Neural cell (in vitro differentiated cells): ENCODE results near the gene ATP13A1. TPM values are rescaled to one million over a fixed set of nuclear protein-coding genes. Genes with fewer than 3 reads are reported as not detected.

ENCODE experiments used
- H2AFZ ChIP-seq: fragments of 200-600, 300-800 bp; sonication (generic), shearing (Covaris generic); 2 replicates; pipeline ENCODE4 v1.6.0; 2014; ENCODE audit warnings: low read depth, mild to moderate bottlenecking, antibody characterized with exemption, low read length, moderate library complexity
- H3F3A ChIP-seq: fragments of 200-600 bp; shearing (Covaris generic); 2 replicates; pipeline ENCODE4 v1.6.1; 2016; ENCODE audit warnings: mild to moderate bottlenecking, moderate library complexity, mixed read lengths, antibody characterized with exemption, low read length; ENCODE audit not compliant: insufficient read depth, poor library complexity, severe bottlenecking
- H3K27ac ChIP-seq: fragments of 200-600, 300-800 bp; sonication (generic), shearing (Covaris generic); 2 replicates; pipeline ENCODE4 v1.5.1; 2014; ENCODE audit warnings: mild to moderate bottlenecking, low read length, moderate library complexity
- H3K27me3 ChIP-seq: fragments of 300-800, 200-600 bp; sonication (generic), shearing (Covaris generic); 2 replicates; pipeline ENCODE4 v1.6.0; 2014; ENCODE audit warnings: mild to moderate bottlenecking, low read depth, low read length, moderate library complexity; ENCODE audit not compliant: insufficient read depth
- H3K36me3 ChIP-seq: fragments of 300-800, 200-600 bp; sonication (generic), shearing (Covaris generic); 2 replicates; pipeline ENCODE4 v1.5.1; 2014; ENCODE audit warnings: mild to moderate bottlenecking, antibody characterized with exemption, low read length, moderate library complexity; ENCODE audit not compliant: insufficient read depth
- H3K4me2 ChIP-seq: fragments of 300-800, 200-600 bp; sonication (generic), shearing (Covaris generic); 2 replicates; pipeline ENCODE4 v1.6.0; 2014; ENCODE audit warnings: mild to moderate bottlenecking, low read length
- H3K4me3 ChIP-seq: fragments of 300-800, 200-600 bp; sonication (generic), shearing (Covaris generic); 2 replicates; pipeline ENCODE4 v1.5.1; 2014; ENCODE audit warnings: mild to moderate bottlenecking, low read length, moderate library complexity
- H3K79me2 ChIP-seq: fragments of 200-600 bp; shearing (Covaris generic); replicated peaks from 2 replicates; pipeline ENCODE4 v1.6.0; 2014; ENCODE audit warnings: mild to moderate bottlenecking, low read length, moderate library complexity; ENCODE audit not compliant: insufficient read depth
- H3K9ac ChIP-seq: fragments of 300-800, 200-600 bp; sonication (generic), shearing (Covaris generic); 2 replicates; pipeline ENCODE4 v1.6.1; 2016; ENCODE audit warnings: mild to moderate bottlenecking, low read length, mixed read lengths
- H3K9me2 ChIP-seq: fragments of 200-600 bp; shearing (Covaris generic); 2 replicates; pipeline ENCODE4 v1.6.1; 2016; ENCODE audit warnings: mild to moderate bottlenecking, low read length, mixed read lengths; ENCODE audit not compliant: insufficient read depth
- H3K9me3 ChIP-seq: fragments of 200-600, 300-800 bp; sonication (generic), shearing (Covaris generic); 2 replicates; pipeline ENCODE4 v1.6.1; 2016; ENCODE audit warnings: mild to moderate bottlenecking, mixed run types, low read length, moderate library complexity, mixed read lengths
- H4K20me1 ChIP-seq: fragments of 200-600 bp; shearing (Covaris generic); 2 replicates; pipeline ENCODE4 v1.6.1; 2016; ENCODE audit warnings: mild to moderate bottlenecking, mixed run types; ENCODE audit not compliant: insufficient read depth
- CTCF ChIP-seq: fragments of 450-650 bp; IDR thresholded peaks from 2 replicates; pipeline ENCODE4 v1.5.1; 2014; ENCODE audit warnings: antibody characterized with exemption, mild to moderate bottlenecking, moderate library complexity; ENCODE audit not compliant: poor library complexity, severe bottlenecking
- EP300 ChIP-seq: fragments of 450-650 bp; conservative IDR thresholded peaks from 2 replicates; pipeline ENCODE4 v1.6.1; 2014; ENCODE audit warnings: antibody characterized with exemption, mild to moderate bottlenecking, moderate library complexity; ENCODE audit not compliant: poor library complexity, severe bottlenecking
- EZH2 ChIP-seq: fragments of 200-600, 300-800 bp; shearing (Covaris generic), sonication (generic); IDR thresholded peaks from 2 replicates; pipeline ENCODE4 v1.6.1; 2014; ENCODE audit warnings: antibody characterized with exemption, low read length, borderline replicate concordance, mild to moderate bottlenecking; ENCODE audit not compliant: insufficient read depth, poor library complexity, severe bottlenecking
- MXI1 ChIP-seq: fragments of 450-650 bp; conservative IDR thresholded peaks from 2 replicates; pipeline ENCODE4 v1.6.1; 2014; ENCODE audit warnings: antibody characterized with exemption, mild to moderate bottlenecking; ENCODE audit not compliant: poor library complexity, severe bottlenecking
- POLR2AphosphoS5 ChIP-seq: IDR thresholded peaks from 2 replicates; pipeline ENCODE4 v1.6.1; 2012
- RAD21 ChIP-seq: fragments of 450-650 bp; conservative IDR thresholded peaks from 2 replicates; pipeline ENCODE4 v1.6.1; 2014; ENCODE audit warnings: antibody characterized with exemption, mild to moderate bottlenecking, moderate library complexity
- REST ChIP-seq: IDR thresholded peaks from 2 replicates; pipeline ENCODE4 v1.6.1; 2012; ENCODE audit warnings: borderline replicate concordance
- SMC3 ChIP-seq: fragments of 450-650 bp; conservative IDR thresholded peaks from 2 replicates; pipeline ENCODE4 v1.6.1; 2014; ENCODE audit warnings: antibody characterized with exemption, mild to moderate bottlenecking, moderate library complexity; ENCODE audit not compliant: poor library complexity
- TAF1 ChIP-seq: IDR thresholded peaks from 2 replicates; pipeline ENCODE4 v1.6.1; 2012; ENCODE audit warnings: low read depth
- polyA plus RNA-seq: library from polyadenylated mRNA; depleted of rRNA; stranded (reverse); fragments of >200 nt; gene quantifications from 2 replicates; pipeline ENCODE4 v1.2.3, GENCODE V29; 2014

ATP13A1 gene
- polyA plus RNA-seq, 1 donor from 2014 or later: 63.5 TPM

GRCh38 chr19:19630426-19630825 lies 33.0 kb downstream of the ATP13A1 start:
- H2AFZ ChIP-seq: no peak overlapping the region
- no peaks in the 10 kb centered on the region for H3K36me3 ChIP-seq
- H3K27ac ChIP-seq: no peak overlapping the region
- H3K4me3 ChIP-seq: no peak overlapping the region
- H3K4me2 ChIP-seq: no peak overlapping the region
- TF ChIP-seq EP300: no peak
- TF ChIP-seq SMC3: no peak
- TF ChIP-seq POLR2AphosphoS5: no peak
- TF ChIP-seq REST: no peak
- TF ChIP-seq RAD21: no peak
- no peak for TF ChIP-seq CTCF
- TF ChIP-seq EZH2: no peak
- no peak for TF ChIP-seq MXI1
- TF ChIP-seq TAF1: no peak
- no peaks in the 10 kb centered on the region for H4K20me1 ChIP-seq
- no peaks in the 10 kb centered on the region for H3F3A ChIP-seq
- H3K9ac ChIP-seq: no peak overlapping the region
- H3K9me2 ChIP-seq: no peaks in the 10 kb centered on the region
- no peaks in the 10 kb centered on the region for H3K9me3 ChIP-seq
- H3K27me3 ChIP-seq: no peaks in the 10 kb centered on the region
- no peaks in the 10 kb centered on the region for H3K79me2 ChIP-seq

DNA sequence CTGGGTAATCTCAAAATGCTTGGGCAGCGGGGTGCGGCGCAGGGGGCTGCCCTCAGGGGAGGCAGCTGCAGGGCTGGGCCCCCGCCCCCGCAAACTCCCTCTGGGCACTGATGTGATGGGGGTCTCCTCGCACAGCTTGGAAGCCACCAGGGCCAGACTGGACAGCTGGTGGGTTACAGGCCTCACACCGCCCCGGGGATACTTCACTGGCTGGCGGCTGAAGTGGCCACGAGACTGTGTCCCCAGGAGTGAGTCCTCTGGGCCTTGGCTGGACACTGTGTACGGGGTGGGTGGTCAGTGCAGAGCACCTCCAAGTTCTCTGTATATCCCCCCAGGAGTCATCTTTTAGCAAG lies 33.4 kb downstream of the ATP13A1 start:
- TF ChIP-seq TAF1 (no peak), CTCF (no peak), EP300 (no peak), EZH2 (no peak), POLR2AphosphoS5 (no peak), SMC3 (no peak), MXI1 (no peak), RAD21 (no peak)
- Histone ChIP-seq H3K79me2 (no peaks in the 10 kb centered on the region), H4K20me1 (no peaks in the 10 kb centered on the region), H3K4me3 (no peak overlapping the region), H3K9ac (no peak overlapping the region), H3K27me3 (no peaks in the 10 kb centered on the region), H3K36me3 (no peaks in the 10 kb centered on the region), H2AFZ (no peak overlapping the region), H3K4me2 (no peak overlapping the region), H3K9me2 (no peaks in the 10 kb centered on the region), H3F3A (no peaks in the 10 kb centered on the region), H3K27ac (no peak overlapping the region), H3K9me3 (no peaks in the 10 kb centered on the region)
